Measurements from ENCODE around the gene BABAM2. TPM values are rescaled to one million over a fixed set of nuclear protein-coding genes. Genes with fewer than 3 reads are reported as not detected.

BABAM2 gene
- total RNA-seq, 1 donor from 2014 or later: 37.1 TPM

DNA sequence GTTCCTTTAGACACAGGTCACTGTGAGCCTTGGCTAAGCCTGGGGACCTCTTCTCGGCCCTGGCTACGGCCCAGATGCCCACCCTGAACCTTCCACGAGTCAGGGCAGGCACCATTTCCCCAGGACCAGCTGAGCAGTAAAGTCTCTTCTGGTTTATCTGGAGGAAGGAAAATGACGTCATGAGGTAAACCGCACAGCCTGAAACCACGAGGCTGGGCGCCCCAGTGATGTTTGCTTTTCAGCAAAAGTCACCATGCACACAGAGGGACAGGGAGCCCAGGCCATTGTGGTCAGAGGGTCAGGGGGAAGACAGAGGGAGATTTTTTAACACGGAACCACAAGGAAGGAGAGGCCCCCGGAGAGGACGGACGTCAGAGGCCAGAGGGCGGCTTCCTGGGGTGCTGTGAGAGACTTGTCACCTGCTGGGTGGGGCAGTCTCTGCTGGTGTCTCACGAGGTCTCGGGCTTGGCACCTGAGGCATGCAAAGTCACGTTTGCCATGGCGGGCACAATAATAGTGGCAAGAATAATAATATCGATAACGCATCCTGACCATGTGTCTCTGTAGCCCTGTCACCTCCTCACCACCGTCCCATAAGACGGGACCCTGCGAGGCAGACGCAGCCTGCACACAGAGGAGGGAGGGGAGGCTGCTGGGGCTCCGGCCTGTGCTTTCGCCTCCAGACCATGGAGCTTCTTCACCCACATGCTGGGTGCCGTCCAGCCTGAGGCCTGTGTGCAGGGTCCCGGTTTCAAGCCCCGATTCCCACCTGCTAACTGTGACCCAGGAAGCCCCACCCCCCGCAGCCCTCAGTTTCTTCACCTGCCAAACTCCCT lies 468.9 kb downstream of the BABAM2 start:
- no peak overlapping the region for H3K4me3 Mint-ChIP-seq (ENCODE audit: low read depth)
- peaks cover 18% of the 10 kb centered on the region for H3K27me3 Mint-ChIP-seq
- TF ChIP-seq, protein P1, sequence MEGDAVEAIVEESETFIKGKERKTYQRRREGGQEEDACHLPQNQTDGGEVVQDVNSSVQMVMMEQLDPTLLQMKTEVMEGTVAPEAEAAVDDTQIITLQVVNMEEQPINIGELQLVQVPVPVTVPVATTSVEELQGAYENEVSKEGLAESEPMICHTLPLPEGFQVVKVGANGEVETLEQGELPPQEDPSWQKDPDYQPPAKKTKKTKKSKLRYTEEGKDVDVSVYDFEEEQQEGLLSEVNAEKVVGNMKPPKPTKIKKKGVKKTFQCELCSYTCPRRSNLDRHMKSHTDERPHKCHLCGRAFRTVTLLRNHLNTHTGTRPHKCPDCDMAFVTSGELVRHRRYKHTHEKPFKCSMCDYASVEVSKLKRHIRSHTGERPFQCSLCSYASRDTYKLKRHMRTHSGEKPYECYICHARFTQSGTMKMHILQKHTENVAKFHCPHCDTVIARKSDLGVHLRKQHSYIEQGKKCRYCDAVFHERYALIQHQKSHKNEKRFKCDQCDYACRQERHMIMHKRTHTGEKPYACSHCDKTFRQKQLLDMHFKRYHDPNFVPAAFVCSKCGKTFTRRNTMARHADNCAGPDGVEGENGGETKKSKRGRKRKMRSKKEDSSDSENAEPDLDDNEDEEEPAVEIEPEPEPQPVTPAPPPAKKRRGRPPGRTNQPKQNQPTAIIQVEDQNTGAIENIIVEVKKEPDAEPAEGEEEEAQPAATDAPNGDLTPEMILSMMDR (IDR thresholded peaks at IDR 0.05; ENCODE audit: unreplicated experiment): no peak
- no peak for DNase-seq (ENCODE audit: low spot score, unreplicated experiment)
- H3K36me3 Mint-ChIP-seq (ENCODE audit: insufficient read depth): no peaks in the 10 kb centered on the region
- H3K27ac Mint-ChIP-seq: peak overlapping the region; percentile 80
- H3K9me3 Mint-ChIP-seq (ENCODE audit: low read depth): no peaks in the 10 kb centered on the region
- H3K4me1 Mint-ChIP-seq (ENCODE audit: low read depth): peaks cover 7% of the 10 kb centered on the region

DNA sequence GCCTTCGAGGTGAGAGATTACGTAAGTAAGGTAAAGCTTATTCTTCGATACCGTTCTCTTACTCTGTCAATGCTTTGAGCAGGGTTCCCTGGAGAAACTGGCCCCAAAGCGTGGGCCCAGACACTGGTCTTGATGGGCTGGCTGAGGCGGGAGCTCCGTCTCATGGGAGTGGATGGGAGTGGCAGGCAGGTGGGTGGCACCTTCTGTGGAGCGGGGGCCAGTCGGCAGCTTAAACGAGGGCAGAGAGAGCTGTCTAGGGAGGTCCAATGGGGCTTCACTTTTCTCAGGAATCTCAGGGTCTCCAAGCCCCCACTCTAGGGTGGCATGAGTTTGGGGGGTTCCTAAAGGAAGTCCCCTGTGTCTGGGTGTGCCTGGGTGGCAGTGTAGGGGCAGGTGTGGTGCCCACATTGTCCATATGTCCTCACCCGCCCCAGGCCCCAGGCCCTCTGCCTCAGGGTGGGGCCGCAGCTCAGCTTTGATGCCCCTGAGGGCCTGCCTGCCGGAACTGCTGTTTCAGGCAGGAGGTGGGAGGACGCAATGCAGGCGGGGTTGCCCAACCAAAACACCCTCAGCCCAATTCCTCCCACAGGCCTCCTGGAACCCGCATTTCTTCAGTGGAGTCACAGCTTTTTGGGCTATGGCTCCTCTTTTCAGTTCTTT lies 469.7 kb downstream of the BABAM2 start:
- no peak overlapping the region for H3K4me3 Mint-ChIP-seq (ENCODE audit: low read depth)
- H3K4me1 Mint-ChIP-seq (ENCODE audit: low read depth): peaks cover 7% of the 10 kb centered on the region
- peaks cover 20% of the 10 kb centered on the region for H3K27me3 Mint-ChIP-seq
- no peak for DNase-seq (ENCODE audit: low spot score, unreplicated experiment)
- H3K9me3 Mint-ChIP-seq (ENCODE audit: low read depth): no peaks in the 10 kb centered on the region
- H3K36me3 Mint-ChIP-seq (ENCODE audit: insufficient read depth): no peaks in the 10 kb centered on the region
- TF ChIP-seq, protein P1 (IDR thresholded peaks at IDR 0.05; ENCODE audit: unreplicated experiment): no peak
- no peak overlapping the region for H3K27ac Mint-ChIP-seq

- Mint-ChIP-seq H3K4me3 (ENCODE audit: low read depth) (no peak overlapping the region), H3K27ac (no peak overlapping the region), H3K27me3 (peaks cover 20% of the 10 kb centered on the region), H3K4me1 (ENCODE audit: low read depth) (peaks cover 7% of the 10 kb centered on the region), H3K36me3 (ENCODE audit: insufficient read depth) (no peaks in the 10 kb centered on the region), H3K9me3 (ENCODE audit: low read depth) (no peaks in the 10 kb centered on the region)
- TF ChIP-seq, protein P1 (IDR thresholded peaks at IDR 0.05; ENCODE audit: unreplicated experiment): no peak
- DNase-seq (ENCODE audit: low spot score, unreplicated experiment): no peak
Observed at GRCh38 chr2:28360718-28361293, 470.3 kb downstream of the BABAM2 start.

GRCh38 chr2:28361991-28362710 lies 471.6 kb downstream of the BABAM2 start:
- peaks cover 7% of the 10 kb centered on the region for H3K4me1 Mint-ChIP-seq (ENCODE audit: low read depth)
- H3K27ac Mint-ChIP-seq: no peak overlapping the region
- H3K36me3 Mint-ChIP-seq (ENCODE audit: insufficient read depth): no peaks in the 10 kb centered on the region
- TF ChIP-seq, protein P1 (IDR thresholded peaks at IDR 0.05; ENCODE audit: unreplicated experiment): no peak
- H3K9me3 Mint-ChIP-seq (ENCODE audit: low read depth): no peaks in the 10 kb centered on the region
- H3K4me3 Mint-ChIP-seq (ENCODE audit: low read depth): no peak overlapping the region
- no peak for DNase-seq (ENCODE audit: low spot score, unreplicated experiment)
- H3K27me3 Mint-ChIP-seq: peaks cover 20% of the 10 kb centered on the region

- H3K4me1 Mint-ChIP-seq (ENCODE audit: low read depth): peaks cover 7% of the 10 kb centered on the region
- peaks cover 20% of the 10 kb centered on the region for H3K27me3 Mint-ChIP-seq
- no peaks in the 10 kb centered on the region for H3K9me3 Mint-ChIP-seq (ENCODE audit: low read depth)
- no peak overlapping the region for H3K4me3 Mint-ChIP-seq (ENCODE audit: low read depth)
- DNase-seq (ENCODE audit: low spot score, unreplicated experiment): no peak
- no peak overlapping the region for H3K27ac Mint-ChIP-seq
- TF ChIP-seq, protein P1 (IDR thresholded peaks at IDR 0.05; ENCODE audit: unreplicated experiment): no peak
- H3K36me3 Mint-ChIP-seq (ENCODE audit: insufficient read depth): no peaks in the 10 kb centered on the region
Observed at GRCh38 chr2:28362991-28363521, 472.5 kb downstream of the BABAM2 start.

All from progenitor cell of endocrine pancreas (in vitro differentiated cells).